HEK293 (cell line): ENCODE results near the gene TGIF1.

ENCODE experiments used
- CTCF ChIA-PET: fragments of 350-600 bp; formaldehyde crosslinking; extraction: SDS; loops from one replicate; lab custom pipeline; 2021; ENCODE audit warnings: antibody characterized with exemption; lab: Yijun Ruan, JAX
- POLR2A ChIA-PET: fragments of 300-600 bp; formaldehyde crosslinking; extraction: SDS; loops from one replicate; lab custom pipeline; 2020; ENCODE audit warnings: antibody characterized with exemption, inconsistent platforms; lab: Yijun Ruan, JAX
- H3K27ac ChIP-seq: fragments of 200-500 bp; sonication (Bioruptor generic); 2 replicates; pipeline ENCODE4 v1.5.1; 2014; ENCODE audit warnings: low read depth, low read length, control low read depth, inconsistent platforms; ENCODE audit errors: extremely low read depth
- H3K36me3 ChIP-seq, 2 experiments: fragments of 200-500 bp in 1 of 2; sonication (Bioruptor generic) in 1 of 2; 1 replicate in 1 of 2; 2 replicates in 1 of 2; pipeline ENCODE4 v1.5.1; 2014 to 2017; ENCODE audit warnings: inconsistent platforms in 2 of 2, low read length in 2 of 2; ENCODE audit not compliant: control insufficient read depth in 2 of 2, insufficient read depth in 1 of 2
- H3K4me1 ChIP-seq: fragments of 200-500 bp; sonication (Bioruptor generic); 2 replicates; pipeline ENCODE4 v1.5.1; 2014; ENCODE audit warnings: mild to moderate bottlenecking, low read length, inconsistent platforms; ENCODE audit not compliant: control insufficient read depth, insufficient read depth
- H3K4me3 ChIP-seq: 2 replicates; pipeline ENCODE4 v1.5.1; 2011; ENCODE audit warnings: low read depth, mild to moderate bottlenecking, control low read depth, low read length, moderate library complexity
- H3K9me3 ChIP-seq: fragments of 200-500 bp; sonication (Bioruptor generic); 2 replicates; pipeline ENCODE4 v1.5.1; 2014; ENCODE audit warnings: low read depth, low read length, inconsistent platforms; ENCODE audit not compliant: control insufficient read depth, insufficient read depth
- GLIS2 ChIP-seq: fragments of 450-650 bp; formaldehyde crosslinking; IDR thresholded peaks from 2 replicates; pipeline ENCODE4 v1.5.1; 2016; ENCODE audit warnings: missing biosample characterization, missing genetic modification characterization
- IKZF3 ChIP-seq: fragments of 450-650 bp; IDR thresholded peaks from 2 replicates; pipeline ENCODE4 v1.5.0; 2018; ENCODE audit warnings: missing biosample characterization, mild to moderate bottlenecking, missing genetic modification characterization, moderate library complexity
- KLF1 ChIP-seq: fragments of 450-650 bp; formaldehyde crosslinking; IDR thresholded peaks from 2 replicates; pipeline ENCODE4 v1.5.1; 2016; ENCODE audit warnings: missing biosample characterization, missing genetic modification characterization
- KLF16 ChIP-seq: fragments of 450-650 bp; formaldehyde crosslinking; IDR thresholded peaks from 2 replicates; pipeline ENCODE4 v1.5.1; 2017; ENCODE audit warnings: missing biosample characterization, missing genetic modification characterization
- KLF9 ChIP-seq: fragments of 450-650 bp; formaldehyde crosslinking; IDR thresholded peaks from 2 replicates; pipeline ENCODE4 v1.5.1; 2016; ENCODE audit warnings: missing biosample characterization, missing genetic modification characterization, low read depth
- MYNN ChIP-seq: fragments of 450-650 bp; formaldehyde crosslinking; IDR thresholded peaks from 2 replicates; pipeline ENCODE4 v1.5.1; 2016; ENCODE audit warnings: missing biosample characterization, missing genetic modification characterization, borderline replicate concordance
- PRDM6 ChIP-seq: fragments of 450-650 bp; formaldehyde crosslinking; IDR thresholded peaks from 2 replicates; pipeline ENCODE4 v1.5.1; 2017; ENCODE audit warnings: missing biosample characterization, missing genetic modification characterization
- RBAK ChIP-seq: fragments of 450-650 bp; formaldehyde crosslinking; IDR thresholded peaks from 2 replicates; pipeline ENCODE4 v1.5.1; 2016; ENCODE audit warnings: missing biosample characterization, missing genetic modification characterization
- TRIM28 ChIP-seq: IDR thresholded peaks from 2 replicates; pipeline ENCODE4 v1.6.1; 2011; ENCODE audit warnings: low read length, control low read depth, borderline replicate concordance
- YY2 ChIP-seq: fragments of 450-650 bp; formaldehyde crosslinking; IDR thresholded peaks from 2 replicates; pipeline ENCODE4 v1.5.1; 2016; ENCODE audit warnings: missing biosample characterization, missing genetic modification characterization
- ZBTB10 ChIP-seq: fragments of 450-650 bp; formaldehyde crosslinking; IDR thresholded peaks from 2 replicates; pipeline ENCODE4 v1.5.1; 2016; ENCODE audit warnings: missing biosample characterization, missing genetic modification characterization
- ZBTB21 ChIP-seq: fragments of 450-650 bp; formaldehyde crosslinking; IDR thresholded peaks from 2 replicates; pipeline ENCODE4 v1.5.1; 2017; ENCODE audit warnings: missing biosample characterization, missing genetic modification characterization
- ZFP3 ChIP-seq: fragments of 450-650 bp; formaldehyde crosslinking; IDR thresholded peaks from 2 replicates; pipeline ENCODE4 v1.5.1; 2016; ENCODE audit warnings: low read depth, missing biosample characterization, missing genetic modification characterization
- ZFP37 ChIP-seq: fragments of 450-650 bp; formaldehyde crosslinking; IDR thresholded peaks from 2 replicates; pipeline ENCODE4 v1.5.1; 2016; ENCODE audit warnings: missing biosample characterization, missing genetic modification characterization
- ZNF146 ChIP-seq: fragments of 450-650 bp; formaldehyde crosslinking; IDR thresholded peaks from 2 replicates; pipeline ENCODE4 v1.5.1; 2016; ENCODE audit warnings: missing biosample characterization, missing genetic modification characterization
- ZNF24 ChIP-seq: fragments of 450-650 bp; formaldehyde crosslinking; IDR thresholded peaks from 2 replicates; pipeline ENCODE4 v1.5.1; 2016; ENCODE audit warnings: missing biosample characterization, missing genetic modification characterization
- ZNF302 ChIP-seq: fragments of 450-650 bp; formaldehyde crosslinking; IDR thresholded peaks from 2 replicates; pipeline ENCODE4 v1.5.1; 2016; ENCODE audit warnings: missing biosample characterization, missing genetic modification characterization, low read depth
- ZNF335 ChIP-seq: fragments of 450-650 bp; formaldehyde crosslinking; conservative IDR thresholded peaks from 2 replicates; pipeline ENCODE4 v1.5.1; 2016; ENCODE audit warnings: missing biosample characterization, missing genetic modification characterization
- ZNF354C ChIP-seq: fragments of 450-650 bp; formaldehyde crosslinking; IDR thresholded peaks from 2 replicates; pipeline ENCODE4 v1.5.1; 2016; ENCODE audit warnings: missing biosample characterization, missing genetic modification characterization, low read depth, borderline replicate concordance
- ZNF394 ChIP-seq: fragments of 450-650 bp; formaldehyde crosslinking; IDR thresholded peaks from 2 replicates; pipeline ENCODE4 v1.5.1; 2016; ENCODE audit warnings: missing biosample characterization, missing genetic modification characterization, mild to moderate bottlenecking, moderate library complexity, borderline replicate concordance
- ZNF404 ChIP-seq: fragments of 450-650 bp; formaldehyde crosslinking; IDR thresholded peaks from 2 replicates; pipeline ENCODE4 v1.5.1; 2017; ENCODE audit warnings: missing biosample characterization, missing genetic modification characterization
- ZNF549 ChIP-seq: fragments of 450-650 bp; IDR thresholded peaks from 2 replicates; pipeline ENCODE4 v1.5.1; 2018; ENCODE audit warnings: missing biosample characterization, missing genetic modification characterization, mild to moderate bottlenecking, inconsistent platforms, moderate library complexity
- ZNF560 ChIP-seq: fragments of 450-650 bp; formaldehyde crosslinking; IDR thresholded peaks from 2 replicates; pipeline ENCODE4 v1.5.1; 2017; ENCODE audit warnings: missing biosample characterization, missing genetic modification characterization, borderline replicate concordance
- ZNF580 ChIP-seq: fragments of 450-650 bp; formaldehyde crosslinking; IDR thresholded peaks from 2 replicates; pipeline ENCODE4 v1.5.1; 2016; ENCODE audit warnings: missing biosample characterization, missing genetic modification characterization
- ZNF600 ChIP-seq: fragments of 450-650 bp; formaldehyde crosslinking; IDR thresholded peaks from 2 replicates; pipeline ENCODE4 v1.5.1; 2016; ENCODE audit warnings: missing biosample characterization, missing genetic modification characterization
- ZNF624 ChIP-seq: fragments of 450-650 bp; formaldehyde crosslinking; IDR thresholded peaks from 2 replicates; pipeline ENCODE4 v1.5.1; 2017; ENCODE audit warnings: missing biosample characterization, missing genetic modification characterization
- ZNF677 ChIP-seq: fragments of 450-650 bp; IDR thresholded peaks from 2 replicates; pipeline ENCODE4 v1.5.0; 2018; ENCODE audit warnings: missing biosample characterization, mild to moderate bottlenecking, missing genetic modification characterization, moderate library complexity
- ZNF76 ChIP-seq: fragments of 450-650 bp; formaldehyde crosslinking; IDR thresholded peaks from 2 replicates; pipeline ENCODE4; 2016; ENCODE audit warnings: low read depth, missing biosample characterization, missing genetic modification characterization, borderline replicate concordance
- ZNF792 ChIP-seq: fragments of 450-650 bp; formaldehyde crosslinking; IDR thresholded peaks from 2 replicates; pipeline ENCODE4 v1.5.1; 2016; ENCODE audit warnings: missing biosample characterization, missing genetic modification characterization
- TF ChIP-seq, protein P1 (sequence below): fragments of 450-650 bp; formaldehyde crosslinking; IDR thresholded peaks from 2 replicates; pipeline ENCODE4 v1.5.1; 2016; ENCODE audit warnings: missing biosample characterization, missing genetic modification characterization
- TF ChIP-seq, protein P2 (sequence below): fragments of 450-650 bp; formaldehyde crosslinking; IDR thresholded peaks from 2 replicates; pipeline ENCODE4 v1.5.1; 2017; ENCODE audit warnings: missing biosample characterization, mild to moderate bottlenecking, missing genetic modification characterization, moderate library complexity

The TGIF1 gene

DNA sequence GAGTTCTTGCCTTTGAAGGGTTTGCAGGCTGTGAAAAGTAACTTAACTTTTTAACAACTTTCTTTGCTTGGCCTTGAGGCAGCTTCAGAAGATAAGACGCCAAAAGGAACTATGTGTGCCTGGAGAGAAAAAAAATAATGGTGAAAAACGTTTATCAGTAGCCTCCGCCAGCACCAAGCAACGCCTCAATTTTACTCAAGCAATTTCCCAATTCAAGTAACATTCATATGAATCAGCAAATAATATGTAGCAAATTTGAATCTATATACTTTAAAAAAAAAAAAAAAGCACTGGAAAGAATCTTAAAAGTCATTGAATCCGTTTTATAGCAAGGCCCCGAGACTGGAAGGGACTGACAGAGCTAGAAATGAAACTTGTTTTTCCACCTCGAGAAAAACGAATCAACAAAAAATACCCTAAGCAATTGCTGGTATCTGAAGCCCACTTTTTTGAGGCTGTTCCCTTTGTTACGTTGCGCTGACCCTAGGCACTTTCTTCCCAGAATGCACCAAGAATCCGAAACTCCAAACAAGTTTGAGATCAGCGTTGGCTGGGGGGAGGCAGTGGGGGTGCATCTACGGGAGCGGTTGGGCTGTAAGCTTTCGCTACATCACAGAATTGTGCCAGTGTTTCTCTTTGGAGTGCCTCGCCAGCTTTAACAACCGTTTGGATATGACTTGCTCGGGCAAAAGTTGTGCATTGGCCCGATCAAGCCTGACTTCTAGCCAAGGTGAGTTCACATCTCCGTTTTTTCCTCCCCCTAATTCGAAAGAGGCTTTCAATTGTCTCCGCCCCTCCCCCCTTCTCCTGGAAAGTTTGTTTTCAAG lies 2.7 kb upstream of the TGIF1 start:
- Histone ChIP-seq H3K4me3 (peak overlapping the region; percentile 47), H3K36me3 (no peaks in the 10 kb centered on the region), H3K4me1 (peaks cover 5% of the 10 kb centered on the region), H3K27ac (peak overlapping the region; percentile 98), H3K9me3 (no peaks in the 10 kb centered on the region)
- POLR2A ChIA-PET: interaction anchor here (0.5 to 4.0 kb wide), 26 partner anchors 14 to 219 kb away, joined by 3 to 31 read pairs (median 5); partner anchors contain the start of gene MYL12A
- CTCF ChIA-PET: interaction anchor here (0.6 to 3.4 kb wide), 14 partner anchors 8 to 219 kb away, joined by 3 to 18 read pairs (median 3); no protein-coding TSS in a partner anchor
- TF ChIP-seq GLIS2 (tag by site-specific recombination) (peak; percentile 70), KLF9 (tag by site-specific recombination) (peak; percentile 14; the same call in 1 of the 2 replicates), ZNF549 (tag by site-specific recombination) (no peak), ZNF146 (tag by site-specific recombination) (no peak), YY2 (tag by site-specific recombination) (no peak), ZNF624 (tag by site-specific recombination) (no peak), ZNF76 (peak; percentile 66), TRIM28 (no peak), MYNN (tag by site-specific recombination) (no peak), ZBTB21 (tag by site-specific recombination) (no peak), ZFP3 (tag by site-specific recombination) (no peak), ZNF600 (0 out of 2 replicates have a peak, but pooled peaks have one; percentile 21), ZNF302 (tag by site-specific recombination) (no peak), ZNF580 (peak; percentile 56; the same call in 1 of the 2 replicates), KLF16 (tag by site-specific recombination) (0 out of 2 replicates have a peak, but pooled peaks have one; percentile 41), ZNF394 (tag by site-specific recombination) (no peak), ZNF404 (tag by site-specific recombination) (no peak), RBAK (tag by site-specific recombination) (no peak), KLF1 (tag by site-specific recombination) (no peak), PRDM6 (tag by site-specific recombination) (no peak), ZNF24 (tag by site-specific recombination) (no peak), ZNF335 (peak; percentile 63; the same call in 1 of the 2 replicates), ZBTB10 (tag by site-specific recombination) (no peak), ZFP37 (tag by site-specific recombination) (no peak; the same call in 1 of the 2 replicates), IKZF3 (tag by site-specific recombination) (no peak), ZNF792 (no peak), ZNF677 (no peak), ZNF354C (no peak), ZNF560 (no peak)
- TF ChIP-seq, protein P1, sequence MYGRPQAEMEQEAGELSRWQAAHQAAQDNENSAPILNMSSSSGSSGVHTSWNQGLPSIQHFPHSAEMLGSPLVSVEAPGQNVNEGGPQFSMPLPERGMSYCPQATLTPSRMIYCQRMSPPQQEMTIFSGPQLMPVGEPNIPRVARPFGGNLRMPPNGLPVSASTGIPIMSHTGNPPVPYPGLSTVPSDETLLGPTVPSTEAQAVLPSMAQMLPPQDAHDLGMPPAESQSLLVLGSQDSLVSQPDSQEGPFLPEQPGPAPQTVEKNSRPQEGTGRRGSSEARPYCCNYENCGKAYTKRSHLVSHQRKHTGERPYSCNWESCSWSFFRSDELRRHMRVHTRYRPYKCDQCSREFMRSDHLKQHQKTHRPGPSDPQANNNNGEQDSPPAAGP (tag by site-specific recombination): no peak
- TF ChIP-seq, protein P2, sequence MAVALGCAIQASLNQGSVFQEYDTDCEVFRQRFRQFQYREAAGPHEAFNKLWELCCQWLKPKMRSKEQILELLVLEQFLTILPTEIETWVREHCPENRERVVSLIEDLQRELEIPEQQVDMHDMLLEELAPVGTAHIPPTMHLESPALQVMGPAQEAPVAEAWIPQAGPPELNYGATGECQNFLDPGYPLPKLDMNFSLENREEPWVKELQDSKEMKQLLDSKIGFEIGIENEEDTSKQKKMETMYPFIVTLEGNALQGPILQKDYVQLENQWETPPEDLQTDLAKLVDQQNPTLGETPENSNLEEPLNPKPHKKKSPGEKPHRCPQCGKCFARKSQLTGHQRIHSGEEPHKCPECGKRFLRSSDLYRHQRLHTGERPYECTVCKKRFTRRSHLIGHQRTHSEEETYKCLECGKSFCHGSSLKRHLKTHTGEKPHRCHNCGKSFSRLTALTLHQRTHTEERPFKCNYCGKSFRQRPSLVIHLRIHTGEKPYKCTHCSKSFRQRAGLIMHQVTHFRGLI (tag by site-specific recombination): peak; percentile 89
